Measurements from ENCODE around the gene PRDM16. TPM values are rescaled to one million over a fixed set of nuclear protein-coding genes. Genes with fewer than 3 reads are reported as not detected.

PRDM16 gene
- total and polyA plus RNA-seq, 2 of the 8 experiments (the other 6 are each of a cell fraction or from before 2014, with no cell fraction given), result 0.39 to 0.43 TPM

- no peak overlapping the region for H3K9ac ChIP-seq (replicated peaks in 1 of 4; ENCODE audit: extremely low read depth in 1 of 4, low read depth in 3 of 4, low read length in 3 of 4)
- H2BK20ac ChIP-seq (ENCODE audit: low read length), result no peak overlapping the region
- no peak overlapping the region for H2BK120ac ChIP-seq (replicated peaks; ENCODE audit: low read depth, low read length)
- no peaks in the 10 kb centered on the region; the same call in 1 of the 2 replicates for H3K23me2 ChIP-seq (ENCODE audit: low read depth, low read length)
- H3K14ac ChIP-seq (ENCODE audit: insufficient read length), result no peak overlapping the region
- no peaks in the 10 kb centered on the region for H4K20me1 ChIP-seq (replicated peaks in 1 of 2; ENCODE audit: control insufficient read depth in 1 of 2, insufficient read depth in 2 of 2, low read length in 2 of 2)
- H3K23ac ChIP-seq (ENCODE audit: insufficient read length), result no peak overlapping the region
- no peaks in the 10 kb centered on the region for H3K27me3 ChIP-seq (replicated peaks in 1 of 4; ENCODE audit: control insufficient read depth in 3 of 4, extremely low read depth in 1 of 4, insufficient read depth in 3 of 4, low read length in 3 of 4)
- no peak overlapping the region for H3K4ac ChIP-seq (replicated peaks; ENCODE audit: insufficient read length, low read depth, low read length)
- H3K4me3 ChIP-seq (ENCODE audit: extremely low read depth in 1 of 4, insufficient read depth in 2 of 4, low read depth in 3 of 4, low read length in 4 of 4), result no peak overlapping the region
- no peak overlapping the region for H3K18ac ChIP-seq (ENCODE audit: extremely low read depth, low read length)
- FAIRE-seq (no peak), DNase-seq (ENCODE audit: low read depth in 1 of 2, low spot score in 2 of 2) (no peak)
- no peaks in the 10 kb centered on the region for H3K79me2 ChIP-seq (ENCODE audit: control insufficient read depth in 1 of 2, insufficient read depth in 2 of 2, low read length in 2 of 2)
- no peak overlapping the region for H2AFZ ChIP-seq (ENCODE audit: low read length)
- H3K79me1 ChIP-seq (ENCODE audit: low read depth, low read length), result no peaks in the 10 kb centered on the region
- ChIA-PET POLR2A (ENCODE audit: partially characterized antibody) (no interaction called here), CTCF (ENCODE audit: partially characterized antibody) (interaction anchor here (0.6 kb wide), 1 partner anchor 15 kb away, joined by 4 read pairs; no protein-coding TSS in a partner anchor)
- H3K4me2 ChIP-seq (ENCODE audit: insufficient read depth in 1 of 2, low read depth in 2 of 2, low read length in 2 of 2), result no peak overlapping the region
- WGBS, 2 experiments (ENCODE audit: extremely low coverage in 1 of 2, insufficient coverage in 1 of 2, insufficient read length in 1 of 2, insufficient replicate concordance in 2 of 2, low coverage in 1 of 2, low lambda C conversion rate in 2 of 2, missing lambda C conversion rate in 1 of 2), result 93% methylated on average over 8 of the region's 8 CpGs; no CpG with 5 or more reads in 1 of the 2 experiments
- H3K56ac ChIP-seq (replicated peaks; ENCODE audit: insufficient read length, low read depth, low read length), result no peak overlapping the region
- no peak overlapping the region for H2BK12ac ChIP-seq (ENCODE audit: low read depth, low read length)
- H3K27ac ChIP-seq (ENCODE audit: low read depth, low read length), result no peak overlapping the region
- no peak overlapping the region for H2AK5ac ChIP-seq (ENCODE audit: low read depth, low read length)
- no peaks in the 10 kb centered on the region; a peak in 1 of 4 replicates for H3K9me3 ChIP-seq (ENCODE audit: insufficient read depth in 2 of 2, low read depth in 1 of 2, low read length in 1 of 2)
- no peak overlapping the region for H4K91ac ChIP-seq (replicated peaks; ENCODE audit: insufficient read length, low read length)
- H2BK5ac ChIP-seq (ENCODE audit: low read depth, low read length), result no peak overlapping the region
- H4K8ac ChIP-seq (ENCODE audit: extremely low read depth, insufficient read depth, low read length), result peak overlapping the region; percentile 31; the same call in 1 of the 2 replicates
- H4K5ac ChIP-seq (ENCODE audit: insufficient read length, low read depth, low read length), result no peak overlapping the region
- H3K4me1 ChIP-seq (replicated peaks in 1 of 4; ENCODE audit: control insufficient read depth in 3 of 4, insufficient read depth in 4 of 4, low read length in 3 of 4), result no peaks in the 10 kb centered on the region
- H3K36me3 ChIP-seq (ENCODE audit: control insufficient read depth in 2 of 4, insufficient read depth in 4 of 4, low read length in 3 of 4), result no peaks in the 10 kb centered on the region
- H2BK15ac ChIP-seq (ENCODE audit: low read length), result no peak overlapping the region
- no peak for TF ChIP-seq GABPA (IDR thresholded peaks at IDR 0.05; ENCODE audit: borderline replicate concordance, insufficient read depth, low read length)
- no peak for TF ChIP-seq JUND (IDR thresholded peaks at IDR 0.05; ENCODE audit: low read length)
- TF ChIP-seq POLR2A (IDR thresholded peaks at IDR 0.05; ENCODE audit: control extremely low read depth in 1 of 2, low read depth in 2 of 2, low read length in 2 of 2), result no peak
- no peak for TF ChIP-seq MAX (IDR thresholded peaks at IDR 0.05)
- TF ChIP-seq SIRT6 (IDR thresholded peaks at IDR 0.05; ENCODE audit: low read length), result no peak
- no peak for TF ChIP-seq RAD21 (IDR thresholded peaks at IDR 0.05 in 1 of 2, conservative IDR thresholded peaks at IDR 0.05 in 1 of 2; ENCODE audit: low read depth in 2 of 2, low read length in 2 of 2)
- no peak for TF ChIP-seq TAF1 (IDR thresholded peaks at IDR 0.05; ENCODE audit: low read depth, low read length)
- no peak for TF ChIP-seq RFX5 (IDR thresholded peaks at IDR 0.05; ENCODE audit: borderline replicate concordance, low read depth, low read length)
- no peak for TF ChIP-seq POU5F1 (IDR thresholded peaks at IDR 0.05; ENCODE audit: low read depth, low read length)
- no peak for TF ChIP-seq SP2 (IDR thresholded peaks at IDR 0.05; ENCODE audit: low read length)
- TF ChIP-seq ZNF274 (IDR thresholded peaks at IDR 0.05; ENCODE audit: borderline replicate concordance, extremely low read depth, low read length), result no peak
- no peak for TF ChIP-seq POLR2AphosphoS5 (IDR thresholded peaks at IDR 0.05; ENCODE audit: low read depth, low read length)
- no peak for TF ChIP-seq SIN3A (conservative IDR thresholded peaks at IDR 0.05 in 1 of 2, IDR thresholded peaks at IDR 0.05 in 1 of 2; ENCODE audit: low read depth in 1 of 2, low read length in 2 of 2)
- TF ChIP-seq TAF7 (optimal IDR thresholded peaks at IDR 0.05; ENCODE audit: borderline replicate concordance, low read depth, low read length), result no peak
- TF ChIP-seq TEAD4 (IDR thresholded peaks at IDR 0.05; ENCODE audit: low read depth, low read length), result no peak
- no peak for TF ChIP-seq CEBPB (IDR thresholded peaks at IDR 0.05; ENCODE audit: low read depth, low read length)
Measured at GRCh38 chr1:3149277-3149676, 80.3 kb downstream of the PRDM16 start.

Measured in H1 (cell line).